Subcutaneous abdominal adipose tissue (tissue), 5 donors: ENCODE data around the gene THAP8.

ENCODE experiments used
- H3K27ac ChIP-seq: one replicate; pipeline ENCODE4 v1.7.0; 2013; ENCODE audit warnings: low read depth, mild to moderate bottlenecking, inconsistent platforms, low read length, moderate library complexity
- H3K27me3 ChIP-seq, 5 donors: one replicate each; pipeline ENCODE4 v1.7.0; 2013; ENCODE audit warnings: low read length in 5 of 5, inconsistent platforms in 1 of 5; ENCODE audit not compliant: control insufficient read depth in 5 of 5, insufficient read depth in 4 of 5
- H3K36me3 ChIP-seq, 5 donors: one replicate each; pipeline ENCODE4 v1.7.0; 2013; ENCODE audit warnings: low read length in 5 of 5; ENCODE audit not compliant: control insufficient read depth in 5 of 5, insufficient read depth in 5 of 5
- H3K4me1 ChIP-seq, 5 donors: one replicate each; pipeline ENCODE4 v1.7.0; 2013; ENCODE audit warnings: low read length in 5 of 5, mild to moderate bottlenecking in 3 of 5, moderate library complexity in 1 of 5; ENCODE audit not compliant: control insufficient read depth in 5 of 5, insufficient read depth in 5 of 5
- H3K4me3 ChIP-seq, 5 donors: one replicate each; pipeline ENCODE4 v1.7.0; 2013; ENCODE audit warnings: low read length in 5 of 5, low read depth in 1 of 5
- H3K9ac ChIP-seq, 5 donors: one replicate each; pipeline ENCODE4 v1.7.0; 2013; ENCODE audit warnings: low read length in 5 of 5, mild to moderate bottlenecking in 4 of 5, moderate library complexity in 3 of 5
- H3K9me3 ChIP-seq, 5 donors: one replicate each; pipeline ENCODE4 v1.7.0; 2013; ENCODE audit warnings: low read length in 5 of 5; ENCODE audit not compliant: control insufficient read depth in 5 of 5
- donor health status: healthy.
- donor health status: healthy.
- donor health status: healthy.
- donor health status: healthy.
- donor health status: healthy.

The THAP8 gene, protein sequence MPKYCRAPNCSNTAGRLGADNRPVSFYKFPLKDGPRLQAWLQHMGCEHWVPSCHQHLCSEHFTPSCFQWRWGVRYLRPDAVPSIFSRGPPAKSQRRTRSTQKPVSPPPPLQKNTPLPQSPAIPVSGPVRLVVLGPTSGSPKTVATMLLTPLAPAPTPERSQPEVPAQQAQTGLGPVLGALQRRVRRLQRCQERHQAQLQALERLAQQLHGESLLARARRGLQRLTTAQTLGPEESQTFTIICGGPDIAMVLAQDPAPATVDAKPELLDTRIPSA

DNA sequence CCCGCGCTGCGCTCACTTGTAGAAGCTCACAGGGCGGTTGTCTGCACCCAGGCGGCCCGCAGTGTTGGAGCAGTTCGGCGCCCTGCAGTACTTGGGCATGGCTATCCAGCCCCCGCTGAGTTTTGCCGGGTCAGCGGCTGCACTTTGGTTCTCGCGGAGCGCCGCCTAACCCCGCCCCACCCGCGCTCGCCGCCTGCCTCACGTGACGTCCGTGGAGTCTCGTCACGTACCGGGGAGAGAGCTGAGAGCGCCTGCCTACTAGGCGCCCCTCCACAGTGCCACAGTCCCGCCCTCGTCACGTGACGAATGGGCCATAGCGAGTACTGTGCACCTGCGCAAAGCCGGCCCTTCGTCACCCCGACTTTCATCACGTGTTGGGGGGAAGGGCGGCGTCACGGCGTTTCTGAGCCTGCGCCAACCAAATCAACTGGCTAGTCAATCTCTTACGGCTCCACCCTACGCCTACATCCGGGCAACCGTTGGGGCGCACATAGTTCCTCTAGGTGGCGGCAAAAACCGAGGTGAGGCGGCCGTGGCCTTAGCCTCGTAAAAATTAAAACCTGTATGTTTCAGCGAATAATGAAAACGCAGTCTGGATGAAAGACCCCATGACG is at the start of gene THAP8:
Gene THAP8 (minus strand): TSS at position 167 of the 614 bp plus-strand sequence. CDS start 68 bp downstream, at position 99.
- H3K36me3 ChIP-seq: no peaks in the 10 kb centered on the region
- H3K27me3 ChIP-seq: no peaks in the 10 kb centered on the region
- H3K4me3 ChIP-seq: peak within 1 kb of the TSS; percentile 82 to 96 (median 90)
- no peaks in the 10 kb centered on the region for H3K9me3 ChIP-seq
- H3K4me1 ChIP-seq: peaks cover 0 to 20% (median 14%) of the 10 kb centered on the region in 5 donors
- H3K27ac ChIP-seq: peak within 1 kb of the TSS; percentile 86
- H3K9ac ChIP-seq: peak within 1 kb of the TSS; percentile 50 to 84 (median 78)

DNA sequence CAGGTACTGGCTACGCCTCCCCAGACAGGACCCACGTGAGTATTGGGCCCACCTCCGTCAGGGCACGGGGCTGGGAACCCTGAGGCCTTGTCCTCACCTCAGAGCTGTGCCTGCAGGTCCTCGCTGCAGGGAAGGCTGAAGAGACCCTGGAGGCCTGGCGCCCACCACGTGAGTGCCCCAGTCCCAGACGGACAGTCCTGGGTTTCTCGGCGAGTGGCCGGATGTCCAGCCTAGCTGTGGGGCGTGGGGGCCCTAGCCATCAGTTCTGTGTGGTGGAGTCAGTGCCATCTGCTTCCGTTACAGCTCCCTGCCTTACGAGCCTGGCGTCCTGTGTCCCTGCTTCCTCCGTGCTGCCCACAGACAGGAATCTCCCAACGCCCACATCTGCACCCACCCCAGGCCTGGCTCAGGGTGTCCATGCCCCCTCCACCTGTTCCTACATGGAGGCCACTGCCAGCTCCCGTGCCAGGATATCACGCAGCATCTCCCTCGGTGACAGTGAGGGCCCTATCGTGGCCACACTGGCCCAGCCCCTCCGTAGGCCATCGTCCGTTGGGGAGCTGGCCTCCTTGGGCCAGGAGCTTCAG is 49.0 kb upstream of the THAP8 start:
- Histone ChIP-seq H3K27me3 (no peaks in the 10 kb centered on the region), H3K9ac (no peak overlapping the region), H3K36me3 (peaks cover 0 to 20% (median 7%) of the 10 kb centered on the region in 5 donors), H3K4me1 (peaks cover 0 to 6% (median 0%) of the 10 kb centered on the region in 5 donors), H3K4me3 (no peak overlapping the region), H3K27ac (no peak overlapping the region), H3K9me3 (no peaks in the 10 kb centered on the region)

DNA sequence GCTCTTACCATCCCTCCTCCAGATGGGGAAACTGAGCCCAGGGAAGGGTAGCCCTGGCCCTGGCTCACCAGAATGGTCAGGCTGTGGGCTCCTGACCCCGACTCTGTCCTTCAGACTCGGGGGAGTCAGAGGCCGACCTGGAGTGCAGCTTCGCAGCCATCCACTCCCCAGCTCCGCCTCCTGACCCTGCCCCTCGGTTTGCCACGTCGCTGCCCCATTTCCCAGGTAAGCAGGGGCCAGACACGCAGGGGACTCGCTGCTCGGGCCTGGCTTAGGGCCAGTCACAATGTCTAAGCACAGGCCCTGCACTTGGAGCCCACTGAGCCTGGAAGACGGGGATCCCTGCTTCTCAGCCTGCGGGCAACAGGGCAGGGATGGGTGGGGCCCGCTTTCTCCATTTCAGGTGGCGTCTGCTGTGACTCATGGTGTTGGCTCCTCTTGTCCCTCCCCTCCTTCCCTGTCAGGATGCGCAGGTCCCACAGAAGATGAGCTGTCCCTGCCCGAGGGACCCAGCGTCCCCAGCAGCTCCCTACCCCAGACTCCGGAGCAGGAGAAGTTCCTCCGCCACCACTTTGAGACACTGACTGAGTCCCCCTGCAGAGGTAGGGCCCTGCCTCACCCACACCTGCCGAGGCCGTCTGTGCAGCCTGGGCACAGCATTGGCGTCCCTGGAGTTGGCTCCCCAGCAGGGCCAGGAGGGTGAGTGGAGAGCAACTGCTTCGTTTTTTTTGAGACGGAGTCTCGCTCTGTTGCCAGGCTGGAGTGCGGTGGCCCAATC is 47.7 kb upstream of the THAP8 start:
- Histone ChIP-seq H3K4me1 (peaks cover 0 to 9% (median 0%) of the 10 kb centered on the region in 5 donors), H3K9me3 (no peaks in the 10 kb centered on the region), H3K36me3 (peaks cover 0 to 10% (median 6%) of the 10 kb centered on the region in 5 donors), H3K4me3 (no peak overlapping the region), H3K27ac (no peak overlapping the region), H3K9ac (peak overlapping the region in 1 of 5 donors; percentile 7), H3K27me3 (no peaks in the 10 kb centered on the region)

DNA sequence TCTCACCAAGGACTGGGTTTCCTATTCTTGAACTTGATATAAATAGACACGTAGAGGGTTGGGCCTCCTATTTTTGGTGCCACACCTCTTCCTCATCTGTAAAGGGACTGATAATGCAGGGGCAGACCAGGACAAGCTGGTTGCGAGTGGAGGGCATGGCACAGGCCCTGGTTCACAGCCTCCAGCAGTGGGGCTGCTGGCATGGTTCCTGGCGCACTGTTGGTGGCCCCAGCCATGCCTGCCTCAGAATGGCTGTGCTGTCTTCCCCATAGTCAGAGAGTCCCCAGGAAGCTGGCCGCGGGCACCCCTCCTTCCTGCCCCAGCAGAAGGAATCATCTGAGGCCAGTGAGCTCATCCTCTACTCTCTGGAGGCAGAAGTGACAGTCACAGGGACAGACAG is 46.4 kb upstream of the THAP8 start:
- peaks cover 0 to 5% (median 3%) of the 10 kb centered on the region in 5 donors for H3K36me3 ChIP-seq

DNA sequence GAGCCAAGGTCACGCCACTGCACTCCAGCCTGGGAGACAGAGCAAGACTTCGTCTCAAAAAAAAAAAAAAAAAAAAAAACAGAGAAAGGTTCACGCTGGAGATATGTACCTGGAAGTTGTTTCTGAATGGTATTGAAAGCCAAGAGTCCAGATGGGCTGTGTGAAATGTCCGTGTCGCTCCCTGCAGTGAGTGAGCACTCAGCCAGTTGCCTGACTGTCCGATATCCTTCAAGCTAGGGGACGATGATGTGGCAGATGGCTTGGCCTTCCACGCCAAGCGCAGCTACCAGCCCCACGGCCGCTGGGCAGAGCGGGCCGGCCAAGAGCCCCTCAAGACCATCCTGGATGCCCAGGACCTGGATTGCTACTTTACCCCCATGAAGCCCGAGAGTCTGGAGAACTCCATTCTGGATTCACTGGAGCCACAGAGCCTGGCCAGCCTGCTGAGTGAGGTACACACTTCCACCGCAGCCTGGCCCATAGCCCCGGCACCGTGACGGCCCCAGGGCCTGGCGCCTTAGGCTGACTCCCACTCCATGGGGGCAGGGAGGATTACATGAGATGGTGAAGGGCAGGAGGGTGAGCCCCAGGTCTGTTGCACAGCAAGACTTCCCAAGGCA is 45.2 kb upstream of the THAP8 start:
- no peaks in the 10 kb centered on the region for H3K27me3 ChIP-seq
- H3K9me3 ChIP-seq: no peaks in the 10 kb centered on the region
- H3K4me3 ChIP-seq: no peak overlapping the region
- peaks cover 0 to 9% (median 0%) of the 10 kb centered on the region in 5 donors for H3K4me1 ChIP-seq
- H3K9ac ChIP-seq: no peak overlapping the region
- H3K36me3 ChIP-seq: no peaks in the 10 kb centered on the region
- H3K27ac ChIP-seq: no peak overlapping the region

More for the DNA sequence above, 46.4 kb upstream of the THAP8 start:
- H3K9ac ChIP-seq: peak overlapping the region in 1 of 5 donors; percentile 12
- no peak overlapping the region for H3K4me3 ChIP-seq
- no peaks in the 10 kb centered on the region for H3K9me3 ChIP-seq
- no peak overlapping the region for H3K27ac ChIP-seq
- peaks cover 0 to 9% (median 0%) of the 10 kb centered on the region in 5 donors for H3K4me1 ChIP-seq
- H3K27me3 ChIP-seq: no peaks in the 10 kb centered on the region

DNA sequence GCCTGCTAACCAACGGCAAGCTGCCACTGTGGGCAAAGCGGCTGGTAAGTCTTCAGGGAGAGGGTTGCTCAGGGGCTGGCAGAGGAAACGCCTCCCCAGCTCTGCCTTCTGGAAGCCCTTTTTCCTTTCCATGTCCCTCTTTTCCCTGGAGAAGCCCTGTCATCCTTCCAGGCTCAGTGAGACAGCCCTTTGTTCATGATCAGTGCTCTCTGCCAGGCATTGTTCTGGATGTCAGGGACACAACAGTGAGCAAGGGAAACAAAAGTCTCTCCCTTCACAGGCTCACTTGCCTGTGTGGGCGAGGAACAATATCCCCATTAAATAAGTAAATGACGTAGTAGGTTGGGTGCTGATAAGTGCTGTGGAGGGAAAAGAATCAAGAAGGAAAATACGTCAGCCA is 43.0 kb upstream of the THAP8 start:
- Histone ChIP-seq H3K4me3 (no peak overlapping the region), H3K9ac (peak overlapping the region in 1 of 5 donors; percentile 35), H3K27me3 (no peaks in the 10 kb centered on the region), H3K9me3 (no peaks in the 10 kb centered on the region), H3K36me3 (no peaks in the 10 kb centered on the region), H3K27ac (no peak overlapping the region), H3K4me1 (peaks cover 0 to 9% (median 0%) of the 10 kb centered on the region in 5 donors)

DNA sequence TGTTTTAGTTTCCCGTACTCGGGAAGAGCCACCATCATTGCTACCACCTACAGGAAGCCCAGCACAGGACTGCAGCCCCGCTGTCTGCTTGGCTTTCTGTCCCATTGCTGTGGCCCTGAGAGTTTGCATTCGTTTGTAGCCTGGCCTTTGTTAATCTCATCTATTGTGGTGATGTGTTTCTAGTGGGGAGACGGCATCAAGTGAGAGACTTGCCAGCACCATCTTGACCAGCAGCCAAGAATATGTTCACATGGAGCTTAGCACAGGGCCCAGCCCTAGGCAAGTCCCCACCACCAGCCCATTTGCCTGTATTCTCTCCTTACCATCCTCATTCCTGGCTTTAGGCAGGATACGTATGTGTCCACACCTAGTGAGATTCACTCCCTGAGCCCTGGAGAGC is 39.6 kb upstream of the THAP8 start:
- H3K4me3 ChIP-seq: no peak overlapping the region
- no peaks in the 10 kb centered on the region for H3K9me3 ChIP-seq
- no peak overlapping the region for H3K27ac ChIP-seq
- peaks cover 0 to 4% (median 0%) of the 10 kb centered on the region in 5 donors for H3K4me1 ChIP-seq
- H3K9ac ChIP-seq: no peak overlapping the region
- no peaks in the 10 kb centered on the region for H3K27me3 ChIP-seq
- no peaks in the 10 kb centered on the region for H3K36me3 ChIP-seq

DNA sequence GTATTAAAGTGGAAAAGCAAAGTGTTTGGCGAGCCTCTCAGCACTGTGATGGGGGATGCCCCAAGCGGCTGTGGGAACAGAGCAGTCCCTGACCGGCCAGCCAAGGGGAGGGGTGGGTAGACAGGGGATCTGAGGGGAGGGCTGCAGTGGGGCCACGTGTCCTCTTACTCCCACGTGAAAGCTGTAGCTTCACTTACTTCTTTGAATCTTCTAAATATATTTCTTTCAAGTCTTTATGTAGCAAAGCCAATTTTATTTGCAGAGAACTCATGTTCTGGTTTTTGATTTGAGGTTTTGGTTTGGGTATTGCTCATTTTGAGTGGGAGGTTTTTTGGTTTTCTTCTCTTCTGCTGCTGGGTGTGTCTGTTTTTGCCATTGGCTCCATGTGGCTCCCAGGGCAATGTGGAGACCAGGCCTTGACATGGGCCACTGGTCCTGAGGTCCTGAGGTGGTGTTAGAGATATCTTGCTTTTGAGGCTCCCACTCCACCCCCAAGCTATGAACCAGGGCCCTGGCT is 39.1 kb upstream of the THAP8 start:
- H3K4me3 ChIP-seq: no peak overlapping the region
- no peaks in the 10 kb centered on the region for H3K9me3 ChIP-seq
- no peak overlapping the region for H3K27ac ChIP-seq
- no peak overlapping the region for H3K9ac ChIP-seq
- no peaks in the 10 kb centered on the region for H3K27me3 ChIP-seq
- no peaks in the 10 kb centered on the region for H3K36me3 ChIP-seq
- peaks cover 0 to 4% (median 0%) of the 10 kb centered on the region in 5 donors for H3K4me1 ChIP-seq

DNA sequence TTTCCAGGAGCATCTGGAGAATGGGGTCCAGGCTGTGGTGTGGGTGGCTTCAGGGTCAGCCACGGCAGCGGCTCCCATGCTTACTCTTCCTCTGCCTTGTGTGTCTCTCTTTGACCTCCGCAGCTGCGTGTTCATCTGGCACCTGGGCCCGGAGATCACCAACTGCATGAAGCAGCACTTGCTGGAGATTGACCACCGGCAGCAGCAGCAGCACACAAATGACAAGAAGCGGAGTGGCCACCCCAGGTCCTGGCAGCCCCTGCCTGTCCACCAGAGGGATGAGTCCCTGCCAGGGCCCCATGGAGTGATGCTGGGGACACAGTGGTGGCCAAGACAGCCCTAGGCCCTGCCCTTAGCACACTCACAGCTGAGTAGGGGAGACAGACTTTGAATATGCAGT is 38.5 kb upstream of the THAP8 start:
- no peaks in the 10 kb centered on the region for H3K27me3 ChIP-seq
- no peak overlapping the region for H3K9ac ChIP-seq
- H3K27ac ChIP-seq: no peak overlapping the region
- H3K4me3 ChIP-seq: no peak overlapping the region
- H3K36me3 ChIP-seq: no peaks in the 10 kb centered on the region
- H3K4me1 ChIP-seq: peaks cover 0 to 4% (median 0%) of the 10 kb centered on the region in 5 donors
- H3K9me3 ChIP-seq: no peaks in the 10 kb centered on the region
